GM19238 (cell line): ENCODE data around the gene KIF5B.
"Not testable (repeated sequence)": the region's sequence is repeated elsewhere in the genome, so short reads cannot be mapped to it uniquely, and the experiment has no call there.

Experiments used
- DNase-seq: peaks from one replicate; pipeline ENCODE4 v3.0.0; 2011; ENCODE audit warnings: low spot score; ENCODE audit not compliant: insufficient read length

Gene KIF5B

GRCh38 chr10:32017044-32017443 is 39.2 kb downstream of the KIF5B start:
- DNase-seq: no peak

GRCh38 chr10:32015386-32015785 is 40.8 kb downstream of the KIF5B start:
- no peak for DNase-seq

DNA sequence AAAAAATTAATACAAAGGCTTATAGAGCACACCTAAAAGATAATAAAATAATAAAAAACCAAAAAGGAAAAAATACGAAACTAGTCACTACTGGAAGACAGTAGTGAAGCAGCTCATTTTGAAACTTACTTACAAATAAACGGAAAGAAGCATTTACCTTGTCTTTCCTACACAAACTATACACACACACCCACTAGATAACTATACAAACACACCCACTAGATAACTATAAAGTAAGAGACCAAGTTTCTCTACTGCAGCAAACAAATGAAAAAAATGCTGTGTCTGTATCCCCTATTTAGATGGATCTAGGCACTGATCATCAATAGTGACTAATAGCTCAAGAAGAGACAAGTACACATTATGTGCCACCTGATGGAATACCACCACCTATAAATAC is 49.2 kb downstream of the KIF5B start:
- DNase-seq: no peak

- no peak for DNase-seq
These were observed 51.2 kb downstream of the KIF5B start for GRCh38 chr10:32005050-32005449.

DNA sequence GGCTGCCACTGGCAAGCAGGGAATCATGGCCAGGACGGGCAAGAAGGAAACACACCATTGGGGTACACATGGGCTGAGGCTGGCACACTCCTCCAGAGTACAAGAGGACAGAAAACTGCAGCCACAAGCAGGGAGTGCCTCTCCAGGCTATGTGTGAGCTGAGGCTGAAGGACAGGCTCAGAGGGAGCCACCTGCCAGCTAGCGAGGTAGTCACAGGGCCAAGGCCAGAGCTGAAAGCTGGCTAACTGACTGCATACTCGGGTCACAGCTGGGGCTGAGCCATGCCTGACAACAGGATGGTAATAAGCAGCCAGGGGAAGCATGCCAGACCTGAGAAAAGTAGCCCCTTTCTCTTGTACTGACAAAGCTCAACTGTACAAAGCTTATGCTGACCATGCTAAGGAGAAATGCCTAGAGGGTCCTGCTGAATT is 52.0 kb downstream of the KIF5B start:
- no peak for DNase-seq

DNA sequence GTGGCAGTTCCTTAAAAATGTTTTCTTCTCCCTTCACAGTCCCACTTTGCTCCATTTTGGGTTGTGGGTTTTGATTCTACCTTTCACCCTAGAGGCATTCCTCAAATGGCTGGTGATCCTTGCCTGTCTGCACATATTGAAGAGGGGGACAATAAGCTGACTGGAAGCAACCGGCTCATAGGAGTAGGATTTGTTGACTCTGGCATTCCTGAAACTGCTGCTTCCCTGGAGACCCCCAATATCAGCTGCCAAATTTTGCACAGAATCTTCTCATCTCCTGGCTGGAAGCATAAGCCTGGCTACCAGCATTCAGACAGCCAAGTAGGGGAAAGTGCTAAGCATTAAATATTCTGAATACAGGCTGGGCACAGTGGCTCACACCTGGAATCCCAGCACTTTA is 53.7 kb downstream of the KIF5B start:
- DNase-seq: no peak

GRCh38 chr10:32000937-32001336 is 55.3 kb downstream of the KIF5B start:
- no peak for DNase-seq

DNA sequence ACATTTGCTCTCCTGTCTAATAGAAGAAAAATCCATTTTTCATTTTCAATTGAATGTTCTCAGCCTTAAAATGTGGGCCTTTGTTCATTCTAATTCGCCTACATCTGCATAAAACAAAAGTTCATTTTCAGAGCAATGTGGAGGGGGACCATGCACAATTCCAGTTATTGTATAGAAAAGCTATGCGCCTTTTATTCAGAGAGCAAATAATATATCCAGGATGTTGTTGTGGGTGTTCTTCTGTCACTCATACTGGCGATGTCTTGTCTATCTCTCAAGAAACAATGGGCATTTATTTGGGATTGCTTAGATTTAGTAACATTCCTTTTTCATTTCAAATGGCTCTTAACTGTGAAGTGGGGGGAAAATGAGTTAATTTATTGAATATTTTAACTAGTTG is 56.4 kb downstream of the KIF5B start:
- no peak for DNase-seq

GRCh38 chr10:31999070-31999660 is 57.1 kb downstream of the KIF5B start:
- no peak for DNase-seq

DNA sequence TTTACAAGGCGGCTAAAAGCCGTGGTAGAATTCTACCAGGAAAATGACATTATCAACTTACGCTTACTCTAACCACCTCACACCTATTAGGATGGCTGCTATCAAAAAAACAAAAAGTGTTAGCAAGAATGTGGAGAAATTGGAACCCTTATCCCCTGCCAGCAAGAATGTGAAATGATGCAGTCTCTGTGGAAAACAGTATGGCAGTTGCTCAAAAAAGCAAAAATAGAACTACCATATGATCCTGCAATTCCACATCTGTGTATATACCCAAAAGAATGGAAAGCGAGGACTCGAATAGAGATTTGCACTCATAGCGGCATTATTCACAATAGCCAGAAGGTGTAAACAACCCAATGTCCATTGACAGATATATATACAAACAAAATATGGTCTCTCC is 61.3 kb downstream of the KIF5B start:
- no peak for DNase-seq

DNA sequence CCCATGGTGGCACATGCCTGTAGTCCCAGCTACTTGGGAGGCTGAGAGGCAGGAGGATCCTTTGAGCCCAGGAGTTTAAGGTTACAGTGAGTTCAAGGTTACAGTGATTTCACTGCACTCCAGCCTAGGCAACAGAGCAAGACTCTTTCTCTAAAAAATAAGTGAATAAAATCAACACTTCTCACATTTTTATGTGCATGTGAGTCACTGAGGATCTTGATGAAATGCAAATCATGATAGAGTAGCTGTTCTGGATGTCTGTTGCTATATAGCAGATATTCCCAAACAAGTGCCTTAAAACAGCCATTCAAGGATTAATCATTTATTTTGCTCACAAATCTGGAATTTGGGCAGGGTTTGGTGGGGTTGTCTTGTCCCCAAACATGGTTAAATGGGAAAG is 65.3 kb downstream of the KIF5B start:
- no peak for DNase-seq

DNA sequence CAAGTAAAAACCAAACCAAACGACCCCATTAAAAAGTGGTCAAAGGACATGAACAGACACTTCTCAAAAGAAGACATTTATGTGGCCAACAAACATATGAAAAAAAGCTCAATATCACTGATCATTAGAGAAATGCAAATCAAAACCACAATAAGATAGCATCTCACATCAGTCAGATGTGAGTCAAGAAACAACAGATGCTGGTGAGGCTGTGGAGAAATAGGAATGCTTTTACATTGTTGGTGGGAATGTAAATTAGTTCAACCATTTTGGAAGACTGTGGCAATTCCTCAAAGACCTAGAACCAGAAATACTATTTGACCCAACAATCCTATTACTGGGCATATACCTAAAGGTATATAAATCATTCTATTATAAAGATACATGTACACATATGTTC is 68.4 kb downstream of the KIF5B start:
- not testable (repeated sequence) for DNase-seq

DNA sequence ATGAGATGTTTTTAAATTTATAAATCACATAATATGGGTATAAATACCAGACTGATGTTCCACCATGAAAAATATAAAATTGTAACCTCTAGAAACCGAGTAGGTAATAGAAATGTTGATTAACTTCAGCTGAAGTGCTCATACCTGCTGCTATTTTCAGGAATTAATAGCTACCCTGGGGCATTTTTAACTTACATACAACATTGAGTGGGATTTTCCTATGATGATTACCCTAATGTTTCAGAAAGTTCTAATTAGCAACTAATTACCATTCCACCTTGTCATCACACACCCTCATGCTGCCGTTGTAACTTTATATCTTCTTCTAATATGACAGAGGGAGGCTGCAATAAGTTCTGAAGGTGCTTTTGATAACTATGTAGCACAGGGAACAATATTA is 74.1 kb downstream of the KIF5B start:
- no peak for DNase-seq

GRCh38 chr10:31980471-31980870 is 75.8 kb downstream of the KIF5B start:
- DNase-seq: no peak

GRCh38 chr10:31979071-31979470 is 77.2 kb downstream of the KIF5B start:
- DNase-seq: not testable (repeated sequence)

- DNase-seq: no peak
These were observed 78.1 kb downstream of the KIF5B start for GRCh38 chr10:31978156-31978483.

GRCh38 chr10:31977440-31978155 is 78.6 kb downstream of the KIF5B start:
- DNase-seq: no peak

GRCh38 chr10:31975157-31975765 is 81.0 kb downstream of the KIF5B start:
- no peak for DNase-seq

- no peak for DNase-seq
These were observed 81.6 kb downstream of the KIF5B start for GRCh38 chr10:31974434-31975124.

GRCh38 chr10:31972519-31973041 is 83.6 kb downstream of the KIF5B start:
- DNase-seq: no peak

DNA sequence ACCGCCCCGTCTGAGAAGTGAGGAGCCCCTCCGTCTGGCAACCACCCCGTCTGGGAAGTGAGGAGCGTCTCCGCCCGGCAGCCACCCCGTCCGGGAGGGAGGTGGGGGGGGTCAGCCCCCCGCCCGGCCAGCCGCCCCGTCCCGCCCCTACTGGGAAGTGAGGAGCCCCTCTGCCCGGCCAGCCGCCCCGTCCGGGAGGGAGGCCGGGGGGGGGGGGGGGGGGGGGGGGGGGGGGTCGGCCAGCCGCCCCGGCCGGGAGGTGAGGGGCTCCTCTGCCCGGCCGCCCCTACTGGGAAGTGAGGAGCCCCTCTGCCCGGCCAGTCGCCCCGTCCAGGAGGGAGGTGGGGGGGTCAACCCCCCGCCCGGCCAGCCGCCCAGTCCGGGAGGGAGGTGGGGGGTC is 86.4 kb downstream of the KIF5B start:
- not testable (repeated sequence) for DNase-seq

DNA sequence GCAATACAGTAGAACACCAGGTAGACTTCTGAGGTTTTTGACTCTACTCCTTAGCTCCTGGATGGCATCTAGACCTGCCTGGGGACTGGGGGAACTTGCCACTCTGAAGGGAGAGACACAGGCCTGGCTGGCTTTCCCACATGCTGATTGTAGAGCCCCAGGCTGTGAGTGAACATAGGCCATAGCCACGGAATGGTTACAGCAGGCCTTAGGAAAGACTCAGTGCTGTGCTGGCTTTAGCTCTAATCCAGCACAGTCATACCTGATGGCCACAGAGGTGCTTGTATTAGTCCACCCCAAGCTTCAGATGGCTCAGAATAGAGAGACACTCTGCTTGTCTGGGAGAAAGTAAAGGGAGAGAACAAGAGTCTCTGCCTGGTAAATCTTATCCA is 92.6 kb downstream of the KIF5B start:
- no peak for DNase-seq
